Hair follicle dermal papilla cell (primary cell): ENCODE measurements around the gene CTU2. TPM values are rescaled to one million over a fixed set of nuclear protein-coding genes. Genes with fewer than 3 reads are reported as not detected.

ENCODE experiments used
- total RNA-seq: library from RNA; depleted of rRNA; stranded (reverse); fragments of >200 nt; gene quantifications from 2 replicates; pipeline ENCODE4 v1.2.3, GENCODE V29; 2012

Gene CTU2
- 20.1 and 21.4 TPM in 2 replicates for total RNA-seq

DNA sequence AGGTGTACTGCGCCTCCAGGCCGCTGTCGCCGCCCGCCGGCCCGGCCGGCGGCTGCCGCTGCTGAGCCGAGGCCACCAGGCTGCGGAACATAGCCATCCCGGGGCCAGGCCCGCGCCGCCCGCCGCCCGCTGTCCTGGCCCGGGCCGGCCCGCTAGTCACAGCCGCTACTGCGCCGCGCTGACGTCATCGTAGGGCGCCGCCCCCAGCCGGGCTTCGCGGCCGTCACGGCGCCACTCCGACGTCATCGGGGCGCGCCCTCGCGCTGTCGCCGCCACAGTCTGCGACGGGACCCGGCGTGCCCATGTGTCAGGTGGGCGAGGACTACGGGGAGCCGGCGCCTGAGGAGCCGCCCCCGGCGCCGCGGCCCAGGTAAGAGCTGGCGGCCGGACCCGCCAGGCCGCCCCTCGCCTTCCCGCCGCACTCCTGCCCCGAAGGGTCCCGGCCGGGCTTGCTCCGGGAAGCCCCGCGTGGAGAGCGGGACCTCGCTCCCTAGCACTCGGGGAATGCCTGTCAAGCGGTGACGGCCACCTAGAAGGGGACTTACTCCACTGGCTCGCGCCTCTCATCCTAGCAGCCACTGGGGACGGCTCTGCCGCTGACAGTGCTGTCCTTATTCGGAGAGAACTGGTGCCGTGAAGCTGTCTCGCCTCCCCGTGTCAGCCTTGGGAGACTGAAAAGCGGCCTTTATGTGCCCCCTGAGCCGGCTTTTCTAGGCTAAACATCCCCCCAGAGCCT lies at the start of gene CTU2, which contains the start of gene RNF166:
Gene CTU2, plus strand, starts transcription at position 275 of the 736 bp plus-strand sequence. Its CDS starts 28 bp downstream, at position 303.
Gene RNF166, minus strand, starts transcription at position 180 of the 736 bp plus-strand sequence. Its CDS starts 83 bp downstream, at position 97.

DNA sequence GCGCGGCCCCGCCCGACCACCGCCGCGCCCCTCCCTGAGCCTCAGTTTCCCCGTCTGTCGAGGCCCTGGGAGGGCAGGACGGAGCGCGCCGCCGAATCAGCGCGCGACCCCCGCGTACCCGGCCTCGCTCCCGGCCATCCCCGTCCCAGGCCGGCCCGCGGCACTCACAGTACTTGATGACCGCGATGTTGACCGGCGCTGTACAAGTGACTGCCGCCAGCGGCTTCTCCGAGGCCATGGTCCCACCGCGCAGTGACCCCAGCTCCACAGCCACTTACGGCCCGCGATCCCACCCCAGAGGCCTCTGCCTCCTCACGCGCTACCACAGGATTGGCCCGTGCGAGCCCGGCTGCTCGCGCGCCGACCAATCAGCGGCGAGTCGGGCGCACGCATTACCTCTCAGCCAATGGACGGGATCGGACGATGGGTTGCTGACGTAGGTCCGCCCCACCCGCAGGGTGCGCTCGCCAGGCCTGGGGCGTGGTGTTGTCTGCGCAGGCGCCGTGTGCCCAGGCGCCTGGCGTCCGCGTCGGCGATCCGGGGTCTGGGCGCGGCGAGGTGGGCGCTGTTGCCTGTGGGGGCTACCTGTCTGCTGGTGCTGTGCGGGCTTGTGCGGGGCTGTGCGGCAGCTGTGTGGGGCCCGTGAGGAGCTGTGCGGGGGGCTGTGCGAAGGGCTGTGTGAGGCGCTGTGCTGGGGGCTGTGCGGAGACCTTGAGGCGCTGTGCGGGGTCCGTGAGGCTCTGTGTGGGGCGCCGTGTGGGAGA lies 43.3 kb upstream of the CTU2 start, which contains the start of gene MVD:
Gene MVD, minus strand, starts transcription at position 249 of the 764 bp plus-strand sequence. Its CDS starts 11 bp downstream, at position 238.

DNA sequence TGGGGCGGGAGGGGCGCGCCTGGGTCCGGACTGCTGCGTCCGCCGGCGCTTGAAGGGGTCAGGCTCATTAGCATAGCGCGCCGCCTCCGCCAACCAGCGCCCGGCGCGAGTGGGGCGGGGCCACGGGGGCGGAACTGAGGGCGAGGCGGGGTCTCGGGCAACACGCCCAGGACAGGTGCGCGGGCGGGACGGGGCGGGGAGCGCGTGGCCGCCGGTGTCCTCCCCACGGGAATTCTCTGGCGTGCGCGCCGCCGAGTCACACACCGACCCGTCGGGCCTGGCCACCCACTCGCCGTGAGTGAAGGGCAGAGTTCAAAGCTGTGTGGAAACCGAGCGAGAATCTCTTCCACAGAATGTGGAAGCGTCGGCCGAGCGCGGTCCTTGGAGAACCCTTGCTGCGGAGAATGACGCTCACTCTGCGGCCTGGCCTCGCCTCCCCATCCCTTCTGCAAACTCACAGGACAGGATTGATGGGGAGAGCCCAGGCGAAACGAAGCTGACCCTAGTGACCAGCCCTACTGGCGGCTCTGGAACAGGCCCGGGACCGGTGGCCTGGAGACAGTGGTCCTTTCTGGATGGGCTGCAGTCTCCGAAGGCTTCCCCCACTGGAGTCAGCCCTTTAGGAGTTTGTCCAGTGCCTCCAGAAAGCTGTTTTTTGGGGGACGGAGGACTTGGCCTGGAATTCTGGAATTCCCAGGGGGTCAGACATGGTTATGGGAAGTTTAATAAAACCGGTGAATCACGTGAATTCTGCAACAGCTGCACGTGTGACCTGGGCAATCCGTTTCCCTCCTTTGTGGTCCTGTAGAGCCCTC lies 19.7 kb upstream of the CTU2 start, which contains the start of gene SNAI3:
Gene SNAI3, minus strand, starts transcription at position 69 of the 815 bp plus-strand sequence. CDS start 101 bp downstream, outside the sequence.

Other genes with a start within 250 kb of the CTU2 start
- gene ZC3H18, start 136.1 kb upstream of the CTU2 start, total RNA-seq = 10.4 and 13.3 TPM in 2 replicates
- not detected in 2 replicates for gene IL17C, start 67.9 kb upstream of the CTU2 start, total RNA-seq
- 112 and 228 TPM in 2 replicates for gene CYBA, start 55.5 kb upstream of the CTU2 start, total RNA-seq
- gene MVD, start 43.4 kb upstream of the CTU2 start, total RNA-seq = 111 and 124 TPM in 2 replicates
- 0.12 TPM in 1 of 2 replicates, not detected in the other for gene SNAI3, start 20.0 kb upstream of the CTU2 start, total RNA-seq
- gene RNF166, start 95 bp upstream of the CTU2 start, total RNA-seq = 14.6 and 15.4 TPM in 2 replicates
- 135 and 158 TPM in 2 replicates for gene PIEZO1, start 78.7 kb downstream of the CTU2 start, total RNA-seq
- gene CDT1, start 97.3 kb downstream of the CTU2 start, total RNA-seq = 1.2 and 2.8 TPM in 2 replicates
- gene APRT, start 105.4 kb downstream of the CTU2 start, total RNA-seq = 39.3 and 50.5 TPM in 2 replicates
- gene GALNS, start 150.4 kb downstream of the CTU2 start, total RNA-seq = 40.9 and 50.5 TPM in 2 replicates
- gene TRAPPC2L, start 150.6 kb downstream of the CTU2 start, total RNA-seq = 41.2 and 43.8 TPM in 2 replicates
- gene PABPN1L, start 160.2 kb downstream of the CTU2 start, total RNA-seq = not detected in 2 replicates